ENCODE results near the gene TMEM121. TPM values are rescaled to one million over a fixed set of nuclear protein-coding genes. Genes with fewer than 3 reads are reported as not detected.

The TMEM121 gene
- polyA plus RNA-seq, 3 donors, result 0.08 to 0.11 TPM; not detected in 1

DNA sequence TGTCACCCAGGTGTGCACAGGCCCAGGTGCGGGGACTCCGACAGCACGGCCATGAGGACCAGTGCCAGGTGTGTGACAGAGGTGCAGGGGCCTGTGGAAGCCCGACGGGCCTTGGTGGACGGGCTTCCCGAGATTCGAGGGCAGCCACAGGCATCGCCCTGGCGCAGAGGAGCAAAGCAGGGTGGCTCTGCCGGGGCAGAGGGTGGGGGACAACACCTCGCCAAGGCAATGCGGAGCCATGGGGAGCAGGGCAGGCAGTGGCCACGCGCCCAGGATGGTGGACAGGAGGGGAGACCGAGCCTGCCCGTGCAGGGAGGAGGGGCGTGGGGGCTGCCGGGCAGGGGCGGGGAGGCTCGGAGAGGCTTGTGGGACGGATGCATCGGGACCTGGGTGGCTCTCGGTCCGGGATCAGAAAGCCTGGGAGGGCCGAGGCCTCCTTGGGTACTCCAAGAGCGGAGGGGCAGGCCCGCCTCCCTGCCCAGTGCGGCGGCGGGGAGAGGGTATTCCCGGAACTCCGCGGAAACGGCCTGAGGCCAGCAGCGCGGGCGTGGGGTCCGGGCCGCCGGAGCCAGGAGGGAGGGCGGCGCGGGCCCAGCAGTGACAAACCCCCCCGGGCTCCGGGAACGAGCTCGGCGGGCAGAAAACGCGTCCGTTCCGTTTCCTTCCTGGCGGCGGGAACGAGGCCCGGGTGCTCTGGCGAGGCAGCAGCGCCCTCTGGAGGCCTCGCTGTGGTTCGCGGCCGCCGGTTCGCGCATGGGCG lies 1.6 kb downstream of the TMEM121 start:
- Mint-ChIP-seq H3K36me3 (no peaks in the 10 kb centered on the region), H3K4me3 (peak overlapping the region; percentile 56 to 83), H3K27ac (no peak overlapping the region), H3K4me1 (peaks cover 28% of the 10 kb centered on the region), H3K9me3 (peaks cover 0 to 14% (median 8%) of the 10 kb centered on the region in 7 donors), H3K27me3 (ENCODE audit: low read depth in 3 of 3) (peaks cover 46 to 83% (median 60%) of the 10 kb centered on the region in 3 donors)
- TF ChIP-seq, protein P1, sequence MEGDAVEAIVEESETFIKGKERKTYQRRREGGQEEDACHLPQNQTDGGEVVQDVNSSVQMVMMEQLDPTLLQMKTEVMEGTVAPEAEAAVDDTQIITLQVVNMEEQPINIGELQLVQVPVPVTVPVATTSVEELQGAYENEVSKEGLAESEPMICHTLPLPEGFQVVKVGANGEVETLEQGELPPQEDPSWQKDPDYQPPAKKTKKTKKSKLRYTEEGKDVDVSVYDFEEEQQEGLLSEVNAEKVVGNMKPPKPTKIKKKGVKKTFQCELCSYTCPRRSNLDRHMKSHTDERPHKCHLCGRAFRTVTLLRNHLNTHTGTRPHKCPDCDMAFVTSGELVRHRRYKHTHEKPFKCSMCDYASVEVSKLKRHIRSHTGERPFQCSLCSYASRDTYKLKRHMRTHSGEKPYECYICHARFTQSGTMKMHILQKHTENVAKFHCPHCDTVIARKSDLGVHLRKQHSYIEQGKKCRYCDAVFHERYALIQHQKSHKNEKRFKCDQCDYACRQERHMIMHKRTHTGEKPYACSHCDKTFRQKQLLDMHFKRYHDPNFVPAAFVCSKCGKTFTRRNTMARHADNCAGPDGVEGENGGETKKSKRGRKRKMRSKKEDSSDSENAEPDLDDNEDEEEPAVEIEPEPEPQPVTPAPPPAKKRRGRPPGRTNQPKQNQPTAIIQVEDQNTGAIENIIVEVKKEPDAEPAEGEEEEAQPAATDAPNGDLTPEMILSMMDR (IDR thresholded peaks at IDR 0.05), result peak; percentile 93
- no peaks in the 10 kb centered on the region for H3K36me3 ChIP-seq (replicated peaks in 1 of 2; ENCODE audit: control insufficient read depth in 1 of 2, insufficient read depth in 2 of 2, low read length in 2 of 2)
- H3K4me3 ChIP-seq (replicated peaks in 1 of 3; ENCODE audit: low read depth in 2 of 3, low read length in 3 of 3), result peak overlapping the region; percentile 28 to 75 (median 31)
- H2AFZ ChIP-seq (ENCODE audit: insufficient read depth, low read depth, low read length, poor library complexity, severe bottlenecking), result peak overlapping the region; percentile 93
- intact Hi-C loops (cut with micrococcal nuclease), result loop anchor here (2.0 to 10.0 kb wide), 3 partner anchors 83 to 326 kb away; no protein-coding TSS in a partner anchor
- peak; percentile 59 to 74 (median 61) for DNase-seq
- H3K4me2 ChIP-seq (replicated peaks; ENCODE audit: extremely low read depth, low read length, poor library complexity, severe bottlenecking), result peak overlapping the region; percentile 87
- WGBS (ENCODE audit: insufficient coverage), result 13% methylated on average over 64 of the region's 67 CpGs
- H3K27ac ChIP-seq (ENCODE audit: low read depth in 1 of 2, low read length in 2 of 2), result no peak overlapping the region
- H3K27me3 ChIP-seq (ENCODE audit: control insufficient read depth in 2 of 2, insufficient read depth in 2 of 2, low read length in 2 of 2), result peaks cover 36 to 57% of the 10 kb centered on the region in 2 donors
- peaks cover 30 to 35% of the 10 kb centered on the region in 2 donors for H3K4me1 ChIP-seq (ENCODE audit: control insufficient read depth in 1 of 2, insufficient read depth in 2 of 2, low read length in 2 of 2)
- H3K9ac ChIP-seq (ENCODE audit: insufficient read depth, low read length, poor library complexity, severe bottlenecking), result peak overlapping the region; percentile 64
- no peaks in the 10 kb centered on the region for H3K79me2 ChIP-seq (ENCODE audit: insufficient read depth, low read length)
- no peaks in the 10 kb centered on the region for H4K20me1 ChIP-seq (ENCODE audit: insufficient read depth, low read length)
- H3K9me3 ChIP-seq (replicated peaks in 1 of 2; ENCODE audit: control insufficient read depth in 1 of 2, insufficient read depth in 1 of 2, low read length in 2 of 2), result peaks cover 0 to 23% of the 10 kb centered on the region in 2 donors

DNA sequence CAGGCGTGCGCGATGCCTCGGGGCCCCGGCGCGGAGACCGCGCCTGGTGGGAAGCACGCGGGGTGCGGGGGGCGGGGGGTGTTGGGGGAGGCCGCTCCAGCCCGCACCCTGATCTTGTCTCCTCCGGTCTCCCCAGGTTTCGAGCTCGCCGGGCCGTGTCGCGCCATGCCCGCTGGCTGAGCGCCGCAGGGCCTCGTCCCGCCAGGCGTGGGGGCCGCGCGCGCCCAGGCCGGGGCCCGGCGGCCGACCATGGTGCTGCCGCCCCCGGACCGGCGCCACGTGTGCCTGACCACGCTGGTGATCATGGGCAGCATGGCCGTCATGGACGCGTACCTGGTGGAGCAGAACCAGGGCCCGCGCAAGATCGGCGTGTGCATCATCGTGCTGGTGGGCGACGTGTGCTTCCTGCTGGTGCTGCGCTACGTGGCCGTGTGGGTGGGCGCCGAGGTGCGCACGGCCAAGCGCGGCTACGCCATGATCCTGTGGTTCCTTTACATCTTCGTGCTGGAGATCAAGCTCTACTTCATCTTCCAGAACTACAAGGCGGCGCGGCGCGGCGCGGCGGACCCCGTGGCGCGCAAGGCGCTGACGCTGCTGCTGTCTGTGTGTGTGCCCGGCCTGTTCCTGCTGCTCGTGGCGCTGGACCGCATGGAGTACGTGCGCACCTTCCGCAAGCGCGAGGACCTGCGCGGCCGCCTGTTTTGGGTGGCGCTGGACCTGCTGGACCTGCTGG lies 2.4 kb downstream of the TMEM121 start:
- peak overlapping the region; percentile 93 for H2AFZ ChIP-seq (ENCODE audit: insufficient read depth, low read depth, low read length, poor library complexity, severe bottlenecking)
- H3K36me3 ChIP-seq (replicated peaks in 1 of 2; ENCODE audit: control insufficient read depth in 1 of 2, insufficient read depth in 2 of 2, low read length in 2 of 2), result no peaks in the 10 kb centered on the region
- intact Hi-C loops (cut with micrococcal nuclease), result loop anchor here (2.0 to 10.0 kb wide), 3 partner anchors 84 to 326 kb away; no protein-coding TSS in a partner anchor
- H3K27ac Mint-ChIP-seq, result no peak overlapping the region
- TF ChIP-seq, protein P1 (IDR thresholded peaks at IDR 0.05), result peak; percentile 68
- peaks cover 30 to 35% of the 10 kb centered on the region in 2 donors for H3K4me1 ChIP-seq (ENCODE audit: control insufficient read depth in 1 of 2, insufficient read depth in 2 of 2, low read length in 2 of 2)
- no peak for DNase-seq
- no peaks in the 10 kb centered on the region for H3K79me2 ChIP-seq (ENCODE audit: insufficient read depth, low read length)
- H4K20me1 ChIP-seq (ENCODE audit: insufficient read depth, low read length), result no peaks in the 10 kb centered on the region
- peaks cover 28% of the 10 kb centered on the region for H3K4me1 Mint-ChIP-seq
- 15% methylated on average over 79 of the region's 89 CpGs for WGBS (ENCODE audit: insufficient coverage)
- peaks cover 0 to 14% (median 8%) of the 10 kb centered on the region in 7 donors for H3K9me3 Mint-ChIP-seq
- peak overlapping the region; percentile 64 for H3K9ac ChIP-seq (ENCODE audit: insufficient read depth, low read length, poor library complexity, severe bottlenecking)
- peak overlapping the region; percentile 87 for H3K4me2 ChIP-seq (replicated peaks; ENCODE audit: extremely low read depth, low read length, poor library complexity, severe bottlenecking)
- H3K27me3 ChIP-seq (ENCODE audit: control insufficient read depth in 2 of 2, insufficient read depth in 2 of 2, low read length in 2 of 2), result peaks cover 36 to 57% of the 10 kb centered on the region in 2 donors
- peaks cover 0 to 23% of the 10 kb centered on the region in 2 donors for H3K9me3 ChIP-seq (replicated peaks in 1 of 2; ENCODE audit: control insufficient read depth in 1 of 2, insufficient read depth in 1 of 2, low read length in 2 of 2)
- peak overlapping the region in 1 of 3 experiments; percentile 75 for H3K4me3 ChIP-seq (replicated peaks in 1 of 3; ENCODE audit: low read depth in 2 of 3, low read length in 3 of 3)
- peak overlapping the region; percentile 67 to 90 for H3K4me3 Mint-ChIP-seq
- peaks cover 46 to 76% (median 58%) of the 10 kb centered on the region in 3 donors for H3K27me3 Mint-ChIP-seq (ENCODE audit: low read depth in 3 of 3)
- H3K36me3 Mint-ChIP-seq, result no peaks in the 10 kb centered on the region
- no peak overlapping the region for H3K27ac ChIP-seq (ENCODE audit: low read depth in 1 of 2, low read length in 2 of 2)

Data from CD14-positive monocyte (primary cell).